Mesothelial cell of epicardium (in vitro differentiated cells): ENCODE data around the gene PPP6R3. TPM values are rescaled to one million over a fixed set of nuclear protein-coding genes. Genes with fewer than 3 reads are reported as not detected.

ENCODE experiments used
- DNase-seq, 2 experiments: peaks; one replicate each; pipeline ENCODE4 v3.0.0; 2021; ENCODE audit warnings: low spot score in 2 of 2; ENCODE audit not compliant: unreplicated experiment in 2 of 2
- H3K27ac Mint-ChIP-seq: 2 replicates; pipeline ENCODE4 v1.8.0; 2021; ENCODE audit warnings: mixed read lengths
- H3K27me3 Mint-ChIP-seq: 2 replicates; pipeline ENCODE4 v1.8.0; 2021; ENCODE audit warnings: low read depth, mixed read lengths
- H3K36me3 Mint-ChIP-seq: 2 replicates; pipeline ENCODE4 v1.8.0; 2021; ENCODE audit warnings: mixed read lengths
- H3K4me1 Mint-ChIP-seq: 2 replicates; pipeline ENCODE4 v1.8.0; 2021; ENCODE audit warnings: mixed read lengths
- H3K4me3 Mint-ChIP-seq: 2 replicates; pipeline ENCODE4 v1.8.0; 2021; ENCODE audit warnings: mild to moderate bottlenecking, moderate library complexity, mixed read lengths
- H3K9me3 Mint-ChIP-seq: 2 replicates; pipeline ENCODE4 v1.8.0; 2021; ENCODE audit warnings: mixed read lengths
- total RNA-seq: library from RNA; stranded (reverse); gene quantifications from 3 replicates; pipeline ENCODE4 v1.2.1, GENCODE V29; 2021
- TF ChIP-seq, protein P1 (sequence below): fragments of 200-600 bp; sonication (generic); IDR thresholded peaks from one replicate; pipeline ENCODE4 v1.5.0; 2021; ENCODE audit warnings: antibody characterized with exemption; ENCODE audit not compliant: unreplicated experiment

Gene PPP6R3
- total RNA-seq, 1 donor from 2014 or later = 137 TPM

DNA sequence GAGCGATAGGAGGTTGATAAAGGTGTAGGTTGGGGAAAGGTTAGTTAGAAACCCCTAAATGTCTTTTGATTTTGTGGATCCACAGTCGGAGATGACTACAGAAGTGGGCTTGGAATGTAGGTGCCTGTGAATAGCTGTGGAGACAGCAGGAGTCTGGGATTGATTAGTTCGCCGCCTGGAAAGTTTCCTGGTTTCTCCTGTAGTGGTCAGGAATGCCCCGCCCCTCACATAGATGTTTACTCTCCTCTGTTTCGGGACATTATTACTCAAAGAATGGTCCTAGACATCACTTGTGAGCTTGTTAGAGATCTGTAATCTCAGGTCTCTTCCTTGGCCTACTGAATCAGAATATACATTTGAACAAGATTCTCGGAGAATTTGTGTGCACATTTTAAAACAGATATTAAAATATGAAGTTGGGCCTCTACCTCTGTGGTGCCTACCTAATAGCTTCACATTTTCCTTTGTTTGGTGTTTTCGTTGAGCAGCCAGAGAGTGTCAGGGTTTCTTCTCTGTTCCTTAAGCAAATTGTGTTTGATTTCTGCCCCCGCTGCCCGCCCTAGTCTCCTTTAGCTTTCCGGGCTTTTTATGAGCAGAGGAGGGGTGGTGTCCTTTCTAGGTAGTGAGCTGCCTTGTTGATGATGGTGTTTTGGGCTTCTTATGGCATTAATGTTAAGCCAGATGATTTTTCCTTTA lies 89.4 kb downstream of the PPP6R3 start:
- Mint-ChIP-seq H3K9me3 (no peaks in the 10 kb centered on the region), H3K36me3 (peaks cover 38% of the 10 kb centered on the region), H3K4me3 (no peak overlapping the region), H3K4me1 (peaks cover 42% of the 10 kb centered on the region), H3K27me3 (no peaks in the 10 kb centered on the region), H3K27ac (peak overlapping the region; percentile 88)
- TF ChIP-seq, protein P1, sequence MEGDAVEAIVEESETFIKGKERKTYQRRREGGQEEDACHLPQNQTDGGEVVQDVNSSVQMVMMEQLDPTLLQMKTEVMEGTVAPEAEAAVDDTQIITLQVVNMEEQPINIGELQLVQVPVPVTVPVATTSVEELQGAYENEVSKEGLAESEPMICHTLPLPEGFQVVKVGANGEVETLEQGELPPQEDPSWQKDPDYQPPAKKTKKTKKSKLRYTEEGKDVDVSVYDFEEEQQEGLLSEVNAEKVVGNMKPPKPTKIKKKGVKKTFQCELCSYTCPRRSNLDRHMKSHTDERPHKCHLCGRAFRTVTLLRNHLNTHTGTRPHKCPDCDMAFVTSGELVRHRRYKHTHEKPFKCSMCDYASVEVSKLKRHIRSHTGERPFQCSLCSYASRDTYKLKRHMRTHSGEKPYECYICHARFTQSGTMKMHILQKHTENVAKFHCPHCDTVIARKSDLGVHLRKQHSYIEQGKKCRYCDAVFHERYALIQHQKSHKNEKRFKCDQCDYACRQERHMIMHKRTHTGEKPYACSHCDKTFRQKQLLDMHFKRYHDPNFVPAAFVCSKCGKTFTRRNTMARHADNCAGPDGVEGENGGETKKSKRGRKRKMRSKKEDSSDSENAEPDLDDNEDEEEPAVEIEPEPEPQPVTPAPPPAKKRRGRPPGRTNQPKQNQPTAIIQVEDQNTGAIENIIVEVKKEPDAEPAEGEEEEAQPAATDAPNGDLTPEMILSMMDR = no peak
- DNase-seq = no peak

DNA sequence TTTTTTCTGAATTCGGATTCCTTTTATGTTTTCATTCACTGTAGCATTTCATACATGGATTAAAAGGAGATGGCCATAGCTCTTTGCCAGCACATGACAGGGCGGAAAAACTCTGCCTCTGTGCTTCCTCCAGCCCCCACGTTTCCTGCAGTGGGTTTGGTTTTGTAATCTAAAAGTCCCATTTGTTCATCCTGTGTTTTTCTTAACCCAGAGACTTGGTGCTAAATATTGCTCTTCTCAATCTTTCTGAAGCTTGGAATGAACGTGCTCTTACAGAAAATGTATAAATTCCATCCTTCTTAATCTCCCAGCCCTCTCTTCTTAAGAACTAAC lies 89.9 kb downstream of the PPP6R3 start:
- H3K36me3 Mint-ChIP-seq = peaks cover 37% of the 10 kb centered on the region
- no peaks in the 10 kb centered on the region for H3K27me3 Mint-ChIP-seq
- no peaks in the 10 kb centered on the region for H3K9me3 Mint-ChIP-seq
- H3K4me1 Mint-ChIP-seq = peaks cover 37% of the 10 kb centered on the region
- no peak overlapping the region for H3K4me3 Mint-ChIP-seq
- DNase-seq = no peak
- TF ChIP-seq, protein P1 = no peak
- H3K27ac Mint-ChIP-seq = peak overlapping the region; percentile 88

DNA sequence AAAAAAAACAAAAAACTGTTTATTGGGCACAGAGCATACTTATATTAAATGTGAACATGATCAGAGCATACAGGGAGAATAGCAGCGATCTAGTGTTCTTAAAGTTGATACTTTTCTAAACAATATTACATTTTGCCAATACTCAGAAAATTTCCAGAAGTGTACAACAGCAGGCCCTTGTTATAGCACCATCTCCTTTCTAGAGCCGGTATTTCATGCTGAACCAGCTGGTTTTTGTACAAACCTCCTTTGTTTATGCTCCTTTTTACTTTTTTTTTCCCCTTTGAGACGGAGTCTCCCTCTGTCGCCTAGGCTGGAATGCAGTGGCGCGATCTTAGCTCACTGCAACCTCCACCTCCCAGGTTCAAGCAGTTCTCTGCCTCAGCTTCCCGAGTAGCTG lies 90.7 kb downstream of the PPP6R3 start:
- H3K4me3 Mint-ChIP-seq = no peak overlapping the region
- H3K27me3 Mint-ChIP-seq = no peaks in the 10 kb centered on the region
- H3K9me3 Mint-ChIP-seq = no peaks in the 10 kb centered on the region
- H3K4me1 Mint-ChIP-seq = peaks cover 29% of the 10 kb centered on the region
- DNase-seq = no peak
- H3K27ac Mint-ChIP-seq = peak overlapping the region; percentile 88
- TF ChIP-seq, protein P1 = no peak
- H3K36me3 Mint-ChIP-seq = peaks cover 37% of the 10 kb centered on the region

DNA sequence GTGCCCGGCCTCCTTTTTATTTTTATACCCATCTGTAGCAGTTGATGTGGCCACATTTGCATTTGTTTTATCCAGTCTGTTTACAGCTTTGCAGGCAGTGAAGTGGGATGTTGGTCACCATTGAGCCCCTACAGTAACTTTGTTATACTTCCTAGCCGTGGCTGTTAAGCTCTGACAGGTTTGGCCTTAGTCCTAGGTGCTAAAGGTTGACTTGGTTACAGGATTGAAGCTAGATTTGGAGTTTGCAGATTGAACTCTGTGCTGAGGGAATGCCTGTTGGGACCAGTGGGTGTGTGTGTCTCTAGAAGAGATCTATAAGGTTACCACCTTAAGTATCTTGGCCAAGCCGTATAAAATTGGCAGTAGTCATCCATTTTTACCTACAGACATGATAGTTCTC lies 91.2 kb downstream of the PPP6R3 start:
- Mint-ChIP-seq H3K4me1 (peaks cover 25% of the 10 kb centered on the region), H3K27me3 (no peaks in the 10 kb centered on the region), H3K9me3 (no peaks in the 10 kb centered on the region), H3K27ac (no peak overlapping the region), H3K4me3 (no peak overlapping the region), H3K36me3 (peaks cover 36% of the 10 kb centered on the region)
- TF ChIP-seq, protein P1 = no peak
- DNase-seq = no peak

DNA sequence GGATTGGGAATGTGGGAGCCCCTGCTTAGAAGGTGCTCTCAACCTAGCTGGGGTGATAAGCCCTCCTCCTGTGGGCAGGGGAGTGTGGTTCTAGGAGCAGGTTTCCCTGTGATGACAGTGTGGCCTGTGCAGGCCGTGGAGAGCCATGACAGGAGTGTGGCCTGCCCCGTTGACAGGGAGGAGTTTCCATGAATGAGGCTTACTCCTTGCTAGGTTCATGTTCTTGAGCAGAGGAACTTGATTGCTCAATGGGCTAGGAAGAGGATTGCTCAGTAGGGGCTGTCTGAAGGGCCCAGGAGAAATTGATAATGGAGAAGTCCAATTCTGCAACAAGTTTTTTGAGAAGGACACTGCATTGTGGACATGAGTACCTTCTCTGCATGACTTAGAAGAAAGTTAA lies 92.0 kb downstream of the PPP6R3 start:
- DNase-seq = no peak
- Mint-ChIP-seq H3K27ac (no peak overlapping the region), H3K27me3 (no peaks in the 10 kb centered on the region), H3K4me3 (no peak overlapping the region), H3K4me1 (peaks cover 25% of the 10 kb centered on the region), H3K9me3 (no peaks in the 10 kb centered on the region), H3K36me3 (peaks cover 34% of the 10 kb centered on the region)
- TF ChIP-seq, protein P1 = no peak

DNA sequence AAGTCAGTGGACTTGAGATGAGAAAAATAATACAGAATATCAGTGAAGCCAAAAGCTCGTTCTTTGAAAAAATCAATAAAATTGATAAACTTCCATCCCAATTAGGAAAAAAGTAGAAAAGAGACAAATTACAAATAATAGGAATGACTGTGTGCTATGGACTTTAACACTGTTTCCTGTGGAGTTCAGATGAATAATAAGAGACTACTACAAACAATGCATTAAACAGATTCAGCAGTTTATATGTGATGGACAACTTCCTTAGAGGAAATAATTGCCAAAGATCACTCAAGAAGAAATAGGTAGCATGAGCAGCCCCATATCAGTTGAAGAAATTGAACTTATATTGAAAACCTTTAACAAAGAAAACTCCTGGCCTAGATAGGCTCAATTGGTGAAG lies 99.7 kb downstream of the PPP6R3 start:
- TF ChIP-seq, protein P1 = no peak
- peaks cover 45% of the 10 kb centered on the region for H3K36me3 Mint-ChIP-seq
- H3K4me1 Mint-ChIP-seq = no peaks in the 10 kb centered on the region
- DNase-seq = no peak
- H3K27me3 Mint-ChIP-seq = no peaks in the 10 kb centered on the region
- H3K9me3 Mint-ChIP-seq = no peaks in the 10 kb centered on the region
- H3K4me3 Mint-ChIP-seq = no peak overlapping the region
- H3K27ac Mint-ChIP-seq = no peak overlapping the region
